Neural cell (in vitro differentiated cells): ENCODE measurements around the gene PRKCSH. TPM values are rescaled to one million over a fixed set of nuclear protein-coding genes. Genes with fewer than 3 reads are reported as not detected.
"Not testable (repeated sequence)": the region's sequence is repeated elsewhere in the genome, so short reads cannot be mapped to it uniquely, and the experiment has no call there.

Experiments
- H2AFZ ChIP-seq: fragments of 200-600, 300-800 bp; sonication (generic), shearing (Covaris generic); 2 replicates; pipeline ENCODE4 v1.6.0; 2014; ENCODE audit warnings: low read depth, mild to moderate bottlenecking, antibody characterized with exemption, low read length, moderate library complexity
- H3F3A ChIP-seq: fragments of 200-600 bp; shearing (Covaris generic); 2 replicates; pipeline ENCODE4 v1.6.1; 2016; ENCODE audit warnings: mild to moderate bottlenecking, moderate library complexity, mixed read lengths, antibody characterized with exemption, low read length; ENCODE audit not compliant: insufficient read depth, poor library complexity, severe bottlenecking
- H3K27ac ChIP-seq: fragments of 200-600, 300-800 bp; sonication (generic), shearing (Covaris generic); 2 replicates; pipeline ENCODE4 v1.5.1; 2014; ENCODE audit warnings: mild to moderate bottlenecking, low read length, moderate library complexity
- H3K27me3 ChIP-seq: fragments of 300-800, 200-600 bp; sonication (generic), shearing (Covaris generic); 2 replicates; pipeline ENCODE4 v1.6.0; 2014; ENCODE audit warnings: mild to moderate bottlenecking, low read depth, low read length, moderate library complexity; ENCODE audit not compliant: insufficient read depth
- H3K36me3 ChIP-seq: fragments of 300-800, 200-600 bp; sonication (generic), shearing (Covaris generic); 2 replicates; pipeline ENCODE4 v1.5.1; 2014; ENCODE audit warnings: mild to moderate bottlenecking, antibody characterized with exemption, low read length, moderate library complexity; ENCODE audit not compliant: insufficient read depth
- H3K4me2 ChIP-seq: fragments of 300-800, 200-600 bp; sonication (generic), shearing (Covaris generic); 2 replicates; pipeline ENCODE4 v1.6.0; 2014; ENCODE audit warnings: mild to moderate bottlenecking, low read length
- H3K4me3 ChIP-seq: fragments of 300-800, 200-600 bp; sonication (generic), shearing (Covaris generic); 2 replicates; pipeline ENCODE4 v1.5.1; 2014; ENCODE audit warnings: mild to moderate bottlenecking, low read length, moderate library complexity
- H3K79me2 ChIP-seq: fragments of 200-600 bp; shearing (Covaris generic); replicated peaks from 2 replicates; pipeline ENCODE4 v1.6.0; 2014; ENCODE audit warnings: mild to moderate bottlenecking, low read length, moderate library complexity; ENCODE audit not compliant: insufficient read depth
- H3K9ac ChIP-seq: fragments of 300-800, 200-600 bp; sonication (generic), shearing (Covaris generic); 2 replicates; pipeline ENCODE4 v1.6.1; 2016; ENCODE audit warnings: mild to moderate bottlenecking, low read length, mixed read lengths
- H3K9me2 ChIP-seq: fragments of 200-600 bp; shearing (Covaris generic); 2 replicates; pipeline ENCODE4 v1.6.1; 2016; ENCODE audit warnings: mild to moderate bottlenecking, low read length, mixed read lengths; ENCODE audit not compliant: insufficient read depth
- H3K9me3 ChIP-seq: fragments of 200-600, 300-800 bp; sonication (generic), shearing (Covaris generic); 2 replicates; pipeline ENCODE4 v1.6.1; 2016; ENCODE audit warnings: mild to moderate bottlenecking, mixed run types, low read length, moderate library complexity, mixed read lengths
- H4K20me1 ChIP-seq: fragments of 200-600 bp; shearing (Covaris generic); 2 replicates; pipeline ENCODE4 v1.6.1; 2016; ENCODE audit warnings: mild to moderate bottlenecking, mixed run types; ENCODE audit not compliant: insufficient read depth
- EP300 ChIP-seq: fragments of 450-650 bp; conservative IDR thresholded peaks from 2 replicates; pipeline ENCODE4 v1.6.1; 2014; ENCODE audit warnings: antibody characterized with exemption, mild to moderate bottlenecking, moderate library complexity; ENCODE audit not compliant: poor library complexity, severe bottlenecking
- EZH2 ChIP-seq: fragments of 200-600, 300-800 bp; shearing (Covaris generic), sonication (generic); IDR thresholded peaks from 2 replicates; pipeline ENCODE4 v1.6.1; 2014; ENCODE audit warnings: antibody characterized with exemption, low read length, borderline replicate concordance, mild to moderate bottlenecking; ENCODE audit not compliant: insufficient read depth, poor library complexity, severe bottlenecking
- MXI1 ChIP-seq: fragments of 450-650 bp; conservative IDR thresholded peaks from 2 replicates; pipeline ENCODE4 v1.6.1; 2014; ENCODE audit warnings: antibody characterized with exemption, mild to moderate bottlenecking; ENCODE audit not compliant: poor library complexity, severe bottlenecking
- POLR2AphosphoS5 ChIP-seq: IDR thresholded peaks from 2 replicates; pipeline ENCODE4 v1.6.1; 2012
- RAD21 ChIP-seq: fragments of 450-650 bp; conservative IDR thresholded peaks from 2 replicates; pipeline ENCODE4 v1.6.1; 2014; ENCODE audit warnings: antibody characterized with exemption, mild to moderate bottlenecking, moderate library complexity
- SMC3 ChIP-seq: fragments of 450-650 bp; conservative IDR thresholded peaks from 2 replicates; pipeline ENCODE4 v1.6.1; 2014; ENCODE audit warnings: antibody characterized with exemption, mild to moderate bottlenecking, moderate library complexity; ENCODE audit not compliant: poor library complexity
- TAF1 ChIP-seq: IDR thresholded peaks from 2 replicates; pipeline ENCODE4 v1.6.1; 2012; ENCODE audit warnings: low read depth
- polyA plus RNA-seq: library from polyadenylated mRNA; depleted of rRNA; stranded (reverse); fragments of >200 nt; gene quantifications from 2 replicates; pipeline ENCODE4 v1.2.3, GENCODE V29; 2014
- TF ChIP-seq, protein P1 (sequence below): IDR thresholded peaks from 2 replicates; pipeline ENCODE4 v1.6.1; 2012; ENCODE audit warnings: borderline replicate concordance
- TF ChIP-seq, protein P2 (sequence below): fragments of 450-650 bp; IDR thresholded peaks from 2 replicates; pipeline ENCODE4 v1.5.1; 2014; ENCODE audit warnings: antibody characterized with exemption, mild to moderate bottlenecking, moderate library complexity; ENCODE audit not compliant: poor library complexity, severe bottlenecking

PRKCSH gene
- polyA plus RNA-seq, 1 donor from 2014 or later: 29.6 TPM

DNA sequence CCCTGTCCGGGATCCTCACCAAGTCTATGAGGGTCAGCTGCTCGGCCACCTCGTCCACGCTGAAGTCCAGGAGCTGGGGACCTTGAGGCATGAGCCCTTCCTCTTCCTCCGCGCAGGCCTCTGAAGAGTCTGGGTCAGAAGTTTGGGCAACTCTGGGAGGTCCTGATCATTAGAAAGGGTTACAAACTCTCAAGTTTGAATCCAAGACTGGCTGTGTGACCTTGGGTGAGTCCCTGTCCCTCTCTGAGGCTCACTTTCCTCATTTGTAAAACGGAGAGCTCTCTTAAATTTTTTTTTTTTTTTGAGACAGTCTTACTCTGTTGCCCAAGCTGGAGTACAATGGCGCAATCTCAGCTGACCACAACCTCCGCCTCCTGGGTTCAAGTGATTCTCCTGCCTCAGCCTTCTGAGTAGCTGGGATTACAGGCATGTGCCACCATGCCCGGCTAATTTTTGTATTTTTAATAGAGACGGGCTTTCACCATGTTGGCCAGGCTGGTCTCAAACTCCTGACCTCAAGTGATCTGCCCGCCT is 28.7 kb upstream of the PRKCSH start:
- not testable (repeated sequence) for H3K27me3 ChIP-seq, H3K4me3 ChIP-seq, H3F3A ChIP-seq, H3K79me2 ChIP-seq, H4K20me1 ChIP-seq, H2AFZ ChIP-seq, H3K9ac ChIP-seq, H3K27ac ChIP-seq, H3K4me2 ChIP-seq, H3K36me3 ChIP-seq, H3K9me3 ChIP-seq, H3K9me2 ChIP-seq

DNA sequence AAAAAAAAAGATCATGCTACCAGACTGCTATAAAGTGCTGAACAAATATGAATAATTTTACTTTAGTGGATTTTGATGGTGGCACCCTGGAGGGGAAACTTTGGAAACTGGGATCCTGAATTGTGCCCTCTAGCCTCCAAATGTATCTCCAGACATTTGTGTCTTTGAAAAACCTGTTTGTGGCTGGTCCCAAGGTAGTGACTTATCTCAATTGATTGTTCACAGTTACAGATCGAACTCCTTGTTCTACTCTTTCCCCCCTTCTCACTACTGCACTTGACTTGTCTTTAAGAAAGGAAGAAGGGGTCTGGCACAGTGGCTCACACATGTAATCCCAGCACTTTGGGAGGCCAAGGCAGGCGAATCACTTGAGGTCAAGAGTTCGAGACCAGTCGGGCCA is 26.8 kb upstream of the PRKCSH start:
- H3K4me3 ChIP-seq: no peak overlapping the region
- no peak overlapping the region for H3K9ac ChIP-seq
- H3K27ac ChIP-seq: no peak overlapping the region
- H2AFZ ChIP-seq: no peak overlapping the region
- no peaks in the 10 kb centered on the region for H3K36me3 ChIP-seq
- no peak overlapping the region for H3K4me2 ChIP-seq
- H3K9me3 ChIP-seq: no peaks in the 10 kb centered on the region
- H3K79me2 ChIP-seq: no peaks in the 10 kb centered on the region
- no peaks in the 10 kb centered on the region for H4K20me1 ChIP-seq
- TF ChIP-seq, protein P1, sequence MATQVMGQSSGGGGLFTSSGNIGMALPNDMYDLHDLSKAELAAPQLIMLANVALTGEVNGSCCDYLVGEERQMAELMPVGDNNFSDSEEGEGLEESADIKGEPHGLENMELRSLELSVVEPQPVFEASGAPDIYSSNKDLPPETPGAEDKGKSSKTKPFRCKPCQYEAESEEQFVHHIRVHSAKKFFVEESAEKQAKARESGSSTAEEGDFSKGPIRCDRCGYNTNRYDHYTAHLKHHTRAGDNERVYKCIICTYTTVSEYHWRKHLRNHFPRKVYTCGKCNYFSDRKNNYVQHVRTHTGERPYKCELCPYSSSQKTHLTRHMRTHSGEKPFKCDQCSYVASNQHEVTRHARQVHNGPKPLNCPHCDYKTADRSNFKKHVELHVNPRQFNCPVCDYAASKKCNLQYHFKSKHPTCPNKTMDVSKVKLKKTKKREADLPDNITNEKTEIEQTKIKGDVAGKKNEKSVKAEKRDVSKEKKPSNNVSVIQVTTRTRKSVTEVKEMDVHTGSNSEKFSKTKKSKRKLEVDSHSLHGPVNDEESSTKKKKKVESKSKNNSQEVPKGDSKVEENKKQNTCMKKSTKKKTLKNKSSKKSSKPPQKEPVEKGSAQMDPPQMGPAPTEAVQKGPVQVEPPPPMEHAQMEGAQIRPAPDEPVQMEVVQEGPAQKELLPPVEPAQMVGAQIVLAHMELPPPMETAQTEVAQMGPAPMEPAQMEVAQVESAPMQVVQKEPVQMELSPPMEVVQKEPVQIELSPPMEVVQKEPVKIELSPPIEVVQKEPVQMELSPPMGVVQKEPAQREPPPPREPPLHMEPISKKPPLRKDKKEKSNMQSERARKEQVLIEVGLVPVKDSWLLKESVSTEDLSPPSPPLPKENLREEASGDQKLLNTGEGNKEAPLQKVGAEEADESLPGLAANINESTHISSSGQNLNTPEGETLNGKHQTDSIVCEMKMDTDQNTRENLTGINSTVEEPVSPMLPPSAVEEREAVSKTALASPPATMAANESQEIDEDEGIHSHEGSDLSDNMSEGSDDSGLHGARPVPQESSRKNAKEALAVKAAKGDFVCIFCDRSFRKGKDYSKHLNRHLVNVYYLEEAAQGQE: no peak
- TF ChIP-seq, protein P2, sequence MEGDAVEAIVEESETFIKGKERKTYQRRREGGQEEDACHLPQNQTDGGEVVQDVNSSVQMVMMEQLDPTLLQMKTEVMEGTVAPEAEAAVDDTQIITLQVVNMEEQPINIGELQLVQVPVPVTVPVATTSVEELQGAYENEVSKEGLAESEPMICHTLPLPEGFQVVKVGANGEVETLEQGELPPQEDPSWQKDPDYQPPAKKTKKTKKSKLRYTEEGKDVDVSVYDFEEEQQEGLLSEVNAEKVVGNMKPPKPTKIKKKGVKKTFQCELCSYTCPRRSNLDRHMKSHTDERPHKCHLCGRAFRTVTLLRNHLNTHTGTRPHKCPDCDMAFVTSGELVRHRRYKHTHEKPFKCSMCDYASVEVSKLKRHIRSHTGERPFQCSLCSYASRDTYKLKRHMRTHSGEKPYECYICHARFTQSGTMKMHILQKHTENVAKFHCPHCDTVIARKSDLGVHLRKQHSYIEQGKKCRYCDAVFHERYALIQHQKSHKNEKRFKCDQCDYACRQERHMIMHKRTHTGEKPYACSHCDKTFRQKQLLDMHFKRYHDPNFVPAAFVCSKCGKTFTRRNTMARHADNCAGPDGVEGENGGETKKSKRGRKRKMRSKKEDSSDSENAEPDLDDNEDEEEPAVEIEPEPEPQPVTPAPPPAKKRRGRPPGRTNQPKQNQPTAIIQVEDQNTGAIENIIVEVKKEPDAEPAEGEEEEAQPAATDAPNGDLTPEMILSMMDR: no peak
- TF ChIP-seq EZH2 (no peak), POLR2AphosphoS5 (no peak), MXI1 (no peak), SMC3 (no peak), RAD21 (no peak), TAF1 (no peak), EP300 (no peak)
- no peaks in the 10 kb centered on the region for H3K27me3 ChIP-seq
- no peaks in the 10 kb centered on the region for H3K9me2 ChIP-seq
- H3F3A ChIP-seq: no peaks in the 10 kb centered on the region

DNA sequence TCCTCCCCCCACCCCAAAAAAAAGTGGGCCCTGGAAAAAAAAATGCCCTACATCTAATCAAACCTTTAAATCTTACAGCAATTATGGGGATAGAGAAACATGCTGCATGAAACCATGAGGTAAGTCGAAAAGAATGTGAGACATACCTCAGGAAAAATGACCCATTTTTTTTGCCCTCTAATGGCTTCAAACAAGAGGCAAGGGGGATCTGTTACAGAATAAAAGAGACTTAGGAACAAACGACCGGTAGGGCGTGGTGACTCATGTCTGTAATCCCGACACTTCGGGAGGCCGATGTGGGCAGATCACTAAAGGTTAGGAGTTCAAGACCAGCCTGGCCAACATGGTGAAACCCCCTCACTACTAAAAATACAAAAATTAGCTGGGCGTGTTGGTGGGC is 24.8 kb upstream of the PRKCSH start:
- Histone ChIP-seq H3K36me3 (no peaks in the 10 kb centered on the region), H3K27ac (no peak overlapping the region), H3K4me2 (no peak overlapping the region), H4K20me1 (no peaks in the 10 kb centered on the region), H3K79me2 (no peaks in the 10 kb centered on the region), H3K9me3 (no peaks in the 10 kb centered on the region), H3K9me2 (no peaks in the 10 kb centered on the region), H3K4me3 (no peak overlapping the region), H3K9ac (no peak overlapping the region), H3F3A (no peaks in the 10 kb centered on the region), H3K27me3 (no peaks in the 10 kb centered on the region), H2AFZ (no peak overlapping the region)
- TF ChIP-seq MXI1: no peak
- no peak for TF ChIP-seq RAD21
- no peak for TF ChIP-seq SMC3
- TF ChIP-seq, protein P1: no peak
- no peak for TF ChIP-seq EZH2
- TF ChIP-seq EP300: no peak
- TF ChIP-seq POLR2AphosphoS5: no peak
- TF ChIP-seq, protein P2: no peak
- TF ChIP-seq TAF1: no peak
